ENCODE measurements around the gene AKAP3. TPM values are rescaled to one million over a fixed set of nuclear protein-coding genes. Genes with fewer than 3 reads are reported as not detected.

The AKAP3 gene
- total and polyA plus RNA-seq, 10 of the 15 experiments (the other 5 are each of a cell fraction or from before 2014, with no cell fraction given) = 0.40 to 2.4 (median 1.3) TPM

GRCh38 chr12:4649358-4649661, 459 bp upstream of the AKAP3 start:
- H3K36me3 ChIP-seq (ENCODE audit: control insufficient read depth in 2 of 2, insufficient read depth in 2 of 2, low read length in 1 of 2) = 0 out of 4 replicates have a peak, but pooled peaks cover 0 to 2% of the 10 kb centered on the region in 2 experiments
- DNase-seq (ENCODE audit: low read depth, low spot score) (no peak), ATAC-seq (no peak), FAIRE-seq (no peak)
- H3K4me1 ChIP-seq (ENCODE audit: control insufficient read depth, insufficient read depth, low read length) = peaks cover 15% of the 10 kb centered on the region; the same call in 1 of the 2 replicates
- ChIA-PET SMC1A (ENCODE audit: uncharacterized antibody, unreplicated experiment) (interaction anchor here (0.7 to 1.4 kb wide), 5 partner anchors 11 to 170 kb away, joined by 3 to 6 read pairs (median 4); no protein-coding TSS in a partner anchor), POLR2A (interaction anchor here (0.6 to 0.7 kb wide), 2 partner anchors 48 to 176 kb away, joined by 3 to 4 read pairs; no protein-coding TSS in a partner anchor), CTCF (interaction anchor here (1.0 to 2.3 kb wide), 5 partner anchors 39 to 643 kb away, joined by 3 to 14 read pairs (median 3); no protein-coding TSS in a partner anchor), RAD21 (ENCODE audit: unreplicated experiment) (interaction anchor here (0.7 to 2.2 kb wide), 4 partner anchors 11 to 1041 kb away, joined by 3 to 14 read pairs (median 6); no protein-coding TSS in a partner anchor)
- TF ChIP-seq BACH1 (IDR thresholded peaks at IDR 0.05; ENCODE audit: borderline replicate concordance) (no peak), RBBP5 (conservative IDR thresholded peaks at IDR 0.05) (0 out of 2 replicates have a peak, but pooled peaks have one; percentile 2)
- intact Hi-C loops (cut with micrococcal nuclease; ENCODE audit: unreplicated experiment) = loop anchor here (2.0 kb wide), 1 partner anchor 45 kb away; no protein-coding TSS in a partner anchor
- H3K4me2 ChIP-seq (ENCODE audit: control insufficient read depth, insufficient read depth) = peak overlapping the region; percentile 76
- peak overlapping the region; percentile 93 for H3K27ac ChIP-seq (ENCODE audit: control insufficient read depth, insufficient read depth)
- no peaks in the 10 kb centered on the region for H3K27me3 ChIP-seq (replicated peaks in 1 of 2; ENCODE audit: control insufficient read depth in 2 of 2, insufficient read depth in 2 of 2, low read length in 1 of 2)
- H2AFZ ChIP-seq (ENCODE audit: control insufficient read depth, low read depth, low read length) = peak overlapping the region; percentile 84
- peaks cover 48% of the 10 kb centered on the region for H3K79me2 ChIP-seq (ENCODE audit: control insufficient read depth, insufficient read depth, low read length)
- peak overlapping the region; percentile 81 for H3K9ac ChIP-seq (ENCODE audit: control insufficient read depth, insufficient read depth, low read length)
- H3K4me3 ChIP-seq = peak overlapping the region; percentile 92
- no peaks in the 10 kb centered on the region for H4K20me1 ChIP-seq (ENCODE audit: control insufficient read depth, insufficient read depth)
- H3K9me3 ChIP-seq (replicated peaks; ENCODE audit: control insufficient read depth, insufficient read depth, low read length) = no peaks in the 10 kb centered on the region
- in situ Hi-C loops (cut with MboI) = no loop called here
- WGBS (ENCODE audit: insufficient coverage, insufficient replicate concordance, low lambda C conversion rate, missing lambda C conversion rate) = 0% methylated on average over 6 of the region's 6 CpGs
- no TSS peak for BruUV-seq (replicated peaks)

- Histone ChIP-seq H2AFZ (ENCODE audit: control insufficient read depth, low read depth, low read length) (peak overlapping the region; percentile 84), H3K4me3 (peak overlapping the region; percentile 92), H3K4me2 (ENCODE audit: control insufficient read depth, insufficient read depth) (peak overlapping the region; percentile 98), H3K27ac (ENCODE audit: control insufficient read depth, insufficient read depth) (peak overlapping the region; percentile 93), H4K20me1 (ENCODE audit: control insufficient read depth, insufficient read depth) (no peaks in the 10 kb centered on the region), H3K36me3 (ENCODE audit: control insufficient read depth in 2 of 2, insufficient read depth in 2 of 2, low read length in 1 of 2) (0 out of 4 replicates have a peak, but pooled peaks cover 0 to 2% of the 10 kb centered on the region in 2 experiments), H3K79me2 (ENCODE audit: control insufficient read depth, insufficient read depth, low read length) (peaks cover 42% of the 10 kb centered on the region), H3K4me1 (ENCODE audit: control insufficient read depth, insufficient read depth, low read length) (peaks cover 19% of the 10 kb centered on the region; the same call in 1 of the 2 replicates), H3K9me3 (replicated peaks; ENCODE audit: control insufficient read depth, insufficient read depth, low read length) (no peaks in the 10 kb centered on the region), H3K9ac (ENCODE audit: control insufficient read depth, insufficient read depth, low read length) (peak overlapping the region; percentile 81), H3K27me3 (replicated peaks in 1 of 2; ENCODE audit: control insufficient read depth in 2 of 2, insufficient read depth in 2 of 2, low read length in 1 of 2) (no peaks in the 10 kb centered on the region)
- RAD21 ChIA-PET (ENCODE audit: unreplicated experiment) = interaction anchor here (1.5 to 2.2 kb wide), 3 partner anchors 10 to 377 kb away, joined by 5 to 14 read pairs (median 7); no protein-coding TSS in a partner anchor
- in situ Hi-C loops (cut with MboI) (no loop called here), intact Hi-C loops (cut with micrococcal nuclease; ENCODE audit: unreplicated experiment) (loop anchor here (2.0 kb wide), 1 partner anchor 43 kb away; no protein-coding TSS in a partner anchor)
- WGBS (ENCODE audit: insufficient coverage, insufficient replicate concordance, low lambda C conversion rate, missing lambda C conversion rate) = 15% methylated on average over 4 of the region's 4 CpGs
- ATAC-seq = peak; percentile 31
- POLR2A ChIA-PET = interaction anchor here (0.7 kb wide), 1 partner anchor 85 kb away, joined by 3 read pairs; no protein-coding TSS in a partner anchor
- no peak for DNase-seq (ENCODE audit: low read depth, low spot score)
- SMC1A ChIA-PET (ENCODE audit: uncharacterized antibody, unreplicated experiment) = interaction anchor here (1.4 kb wide), 1 partner anchor 119 kb away, joined by 5 read pairs; no protein-coding TSS in a partner anchor
- CTCF ChIA-PET = interaction anchor here (0.8 to 2.3 kb wide), 4 partner anchors 16 to 326 kb away, joined by 3 to 14 read pairs (median 5); no protein-coding TSS in a partner anchor
- no peak for FAIRE-seq
- BruUV-seq (replicated peaks) = no TSS peak
- TF ChIP-seq ZNF217 (IDR thresholded peaks at IDR 0.05) = no peak
- TF ChIP-seq STAT3 (IDR thresholded peaks at IDR 0.05; ENCODE audit: low read depth, low read length) = no peak
- TF ChIP-seq CHD1 (IDR thresholded peaks at IDR 0.05; ENCODE audit: low read depth, low read length) = no peak
- TF ChIP-seq FOXK2 (IDR thresholded peaks at IDR 0.05) = no peak
- TF ChIP-seq MYC (IDR thresholded peaks at IDR 0.05; ENCODE audit: insufficient read depth, insufficient read length, insufficient replicate concordance, low read length, severe bottlenecking) = no peak
- no peak for TF ChIP-seq TAF1 (IDR thresholded peaks at IDR 0.05; ENCODE audit: borderline replicate concordance, low read depth, low read length)
- TF ChIP-seq ZSCAN29 (IDR thresholded peaks at IDR 0.05) = no peak
- TF ChIP-seq ATF7 (IDR thresholded peaks at IDR 0.05; ENCODE audit: low read depth) = no peak
- TF ChIP-seq POLR2A (IDR thresholded peaks at IDR 0.05; ENCODE audit: low read depth, low read length) = no peak
- TF ChIP-seq, protein P1, sequence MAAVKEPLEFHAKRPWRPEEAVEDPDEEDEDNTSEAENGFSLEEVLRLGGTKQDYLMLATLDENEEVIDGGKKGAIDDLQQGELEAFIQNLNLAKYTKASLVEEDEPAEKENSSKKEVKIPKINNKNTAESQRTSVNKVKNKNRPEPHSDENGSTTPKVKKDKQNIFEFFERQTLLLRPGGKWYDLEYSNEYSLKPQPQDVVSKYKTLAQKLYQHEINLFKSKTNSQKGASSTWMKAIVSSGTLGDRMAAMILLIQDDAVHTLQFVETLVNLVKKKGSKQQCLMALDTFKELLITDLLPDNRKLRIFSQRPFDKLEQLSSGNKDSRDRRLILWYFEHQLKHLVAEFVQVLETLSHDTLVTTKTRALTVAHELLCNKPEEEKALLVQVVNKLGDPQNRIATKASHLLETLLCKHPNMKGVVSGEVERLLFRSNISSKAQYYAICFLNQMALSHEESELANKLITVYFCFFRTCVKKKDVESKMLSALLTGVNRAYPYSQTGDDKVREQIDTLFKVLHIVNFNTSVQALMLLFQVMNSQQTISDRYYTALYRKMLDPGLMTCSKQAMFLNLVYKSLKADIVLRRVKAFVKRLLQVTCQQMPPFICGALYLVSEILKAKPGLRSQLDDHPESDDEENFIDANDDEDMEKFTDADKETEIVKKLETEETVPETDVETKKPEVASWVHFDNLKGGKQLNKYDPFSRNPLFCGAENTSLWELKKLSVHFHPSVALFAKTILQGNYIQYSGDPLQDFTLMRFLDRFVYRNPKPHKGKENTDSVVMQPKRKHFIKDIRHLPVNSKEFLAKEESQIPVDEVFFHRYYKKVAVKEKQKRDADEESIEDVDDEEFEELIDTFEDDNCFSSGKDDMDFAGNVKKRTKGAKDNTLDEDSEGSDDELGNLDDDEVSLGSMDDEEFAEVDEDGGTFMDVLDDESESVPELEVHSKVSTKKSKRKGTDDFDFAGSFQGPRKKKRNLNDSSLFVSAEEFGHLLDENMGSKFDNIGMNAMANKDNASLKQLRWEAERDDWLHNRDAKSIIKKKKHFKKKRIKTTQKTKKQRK (IDR thresholded peaks at IDR 0.05; ENCODE audit: low read depth, low read length) = no peak
- no peak for TF ChIP-seq RAD51 (IDR thresholded peaks at IDR 0.05)
- no peak for TF ChIP-seq NR2C2 (IDR thresholded peaks at IDR 0.05; ENCODE audit: borderline replicate concordance, control insufficient read depth, insufficient read length, low read depth)
- no peak for TF ChIP-seq FOS (IDR thresholded peaks at IDR 0.05; ENCODE audit: borderline replicate concordance, extremely low read depth, insufficient read length)
- TF ChIP-seq SP1 (IDR thresholded peaks at IDR 0.05; ENCODE audit: low read depth, low read length) = no peak
Measured at GRCh38 chr12:4648104-4648500, 749 bp downstream of the AKAP3 start.
